HG03095 (cell line): ENCODE results near the gene TREML4.

Source experiments
- ATAC-seq: cut with Tn5 transposase; IDR thresholded peaks from one replicate; pipeline ENCODE4 v1.9.1; 2021; ENCODE audit warnings: moderate library complexity; ENCODE audit not compliant: unreplicated experiment

Gene TREML4

DNA sequence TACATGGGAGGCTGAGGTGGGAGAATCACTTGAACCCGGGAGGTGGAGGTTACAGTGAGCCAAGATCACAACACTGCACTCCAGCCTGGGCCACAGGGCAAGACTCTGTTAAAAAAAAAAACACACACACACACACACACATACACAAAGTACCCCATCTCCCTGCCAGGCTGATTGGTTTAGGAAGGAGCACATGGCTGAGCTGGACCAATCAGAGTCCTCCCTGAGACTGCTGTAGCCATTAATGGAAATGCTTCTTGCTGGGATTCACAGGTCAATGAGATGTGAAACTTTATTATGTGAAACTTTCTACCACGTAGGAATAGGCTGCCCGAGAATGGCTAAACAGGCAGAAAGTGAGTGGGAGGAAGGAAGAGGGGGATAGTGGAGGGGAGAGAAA, 55.5 kb downstream of the TREML4 start:
- ATAC-seq, result no peak

DNA sequence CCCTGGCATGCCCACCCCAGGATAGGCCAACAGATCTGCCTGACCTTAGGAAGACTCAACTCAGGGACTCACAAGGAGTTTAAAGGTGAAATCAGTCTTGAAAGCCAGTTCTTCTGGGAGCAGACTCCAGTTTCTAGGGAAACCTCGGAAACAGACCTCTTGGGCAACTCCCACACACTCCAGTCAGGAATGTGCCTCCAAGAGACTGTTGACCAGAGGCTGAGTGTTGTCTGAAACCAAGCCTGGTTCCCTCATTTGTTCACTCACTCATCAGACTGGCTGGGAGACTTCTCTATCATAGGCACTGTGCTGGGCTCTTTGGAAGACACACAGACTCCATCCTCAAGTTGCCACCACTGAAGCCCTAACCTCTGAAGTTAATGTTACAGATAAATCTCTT, 56.6 kb downstream of the TREML4 start:
- no peak for ATAC-seq

DNA sequence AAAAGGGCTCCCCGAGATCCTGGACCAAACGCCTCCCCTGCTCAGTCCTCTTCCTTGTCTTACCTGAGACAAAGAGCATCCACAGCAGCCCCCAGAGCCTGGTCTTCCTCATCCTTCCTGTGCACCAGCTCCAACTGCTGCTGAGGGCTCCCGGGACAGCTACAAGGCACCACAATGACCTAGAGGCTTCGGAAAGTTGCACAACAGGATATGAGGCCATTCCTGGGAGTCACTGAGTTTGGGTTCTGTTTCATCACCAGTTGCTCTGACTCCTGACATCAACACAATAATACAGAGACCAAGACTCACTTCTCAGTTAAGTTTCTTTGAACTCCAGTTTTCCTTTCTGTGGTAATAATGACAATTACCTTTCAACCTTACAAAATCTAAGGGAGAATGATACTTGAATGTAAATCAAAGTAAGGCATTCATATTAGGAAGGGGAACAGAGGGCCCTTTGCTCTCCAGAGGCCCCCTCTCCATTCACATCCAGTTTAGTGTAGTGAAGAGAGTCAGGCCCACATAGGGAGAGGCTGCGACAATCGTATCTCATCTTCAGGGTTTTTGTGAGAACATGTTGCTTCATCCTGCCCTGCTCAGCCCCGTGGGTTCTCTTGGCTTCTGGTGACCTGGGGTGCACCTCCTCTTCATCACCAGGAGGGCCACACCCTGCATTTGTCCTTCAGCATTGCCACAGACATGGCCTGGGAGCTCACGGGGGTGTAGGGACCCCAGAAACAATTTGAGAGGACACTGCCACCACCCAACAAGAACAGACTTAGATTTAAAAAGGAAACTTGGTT, 58.6 kb downstream of the TREML4 start, which contains the start of gene TREM1:
Gene TREM1, minus strand, starts transcription at position 139 of the 803 bp plus-strand sequence. Its CDS starts 27 bp downstream, at position 112.
- ATAC-seq, result no peak

DNA sequence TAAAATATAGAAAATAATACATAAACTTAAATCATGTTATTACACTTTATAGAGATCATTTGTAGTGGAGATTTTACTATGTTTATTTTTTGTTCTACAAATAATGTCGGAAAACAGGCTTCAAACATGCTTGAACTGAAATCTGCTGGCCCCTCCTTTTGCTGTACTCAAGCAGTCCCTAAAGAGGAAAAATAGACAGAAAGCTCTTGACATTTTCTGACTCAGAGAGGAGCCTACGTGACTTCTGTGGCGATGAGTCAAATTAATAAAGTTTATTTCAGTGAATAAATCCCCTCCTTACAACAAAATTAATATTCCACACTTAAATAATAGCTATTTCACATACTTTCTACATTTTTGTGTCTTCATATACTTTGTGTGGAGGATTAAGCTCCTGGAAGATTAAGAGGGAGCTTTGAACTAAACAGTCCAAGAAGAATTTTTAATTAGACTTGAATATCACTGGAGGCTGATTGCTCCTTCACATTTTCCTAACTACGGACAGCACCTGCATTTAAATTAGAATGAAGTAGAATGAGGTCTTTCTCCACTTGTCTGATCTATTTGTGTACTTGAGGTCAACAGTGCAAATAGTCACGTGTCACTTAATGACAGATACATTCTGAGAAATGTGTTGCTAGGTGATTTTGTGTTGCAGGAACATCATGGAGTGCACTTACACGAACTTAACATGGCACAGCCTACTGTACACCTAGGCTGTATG, 60.0 kb downstream of the TREML4 start:
- peak; percentile 66 for ATAC-seq
